Gastroesophageal sphincter (tissue), 3 donors: ENCODE results near the gene LYPD3.

Experiments
- EP300 ChIP-seq: sonication (generic); formaldehyde crosslinking; IDR thresholded peaks from one replicate; pipeline ENCODE4 v1.6.1; 2017; ENCODE audit warnings: antibody characterized with exemption, mild to moderate bottlenecking
- POLR2A ChIP-seq, 2 donors: fragments of 450-650 bp; IDR thresholded peaks; one replicate each; pipeline ENCODE4 v1.6.1; 2017; ENCODE audit warnings: antibody characterized with exemption in 2 of 2, mild to moderate bottlenecking in 2 of 2, moderate library complexity in 1 of 2
- POLR2AphosphoS5 ChIP-seq: sonication (generic); formaldehyde crosslinking; IDR thresholded peaks from one replicate; pipeline ENCODE4 v1.6.1; 2017; ENCODE audit warnings: antibody characterized with exemption
- TF ChIP-seq, protein P1 (sequence below), 4 experiments: fragments of 200-600 bp in 2 of 4; fragments of 450-650 bp in 2 of 4; sonication (generic) in 1 of 4; IDR thresholded peaks; one replicate each; pipeline ENCODE4 v1.5.1; 2017 to 2019; ENCODE audit warnings: antibody characterized with exemption in 4 of 4, mild to moderate bottlenecking in 2 of 4, moderate library complexity in 2 of 4

DNA sequence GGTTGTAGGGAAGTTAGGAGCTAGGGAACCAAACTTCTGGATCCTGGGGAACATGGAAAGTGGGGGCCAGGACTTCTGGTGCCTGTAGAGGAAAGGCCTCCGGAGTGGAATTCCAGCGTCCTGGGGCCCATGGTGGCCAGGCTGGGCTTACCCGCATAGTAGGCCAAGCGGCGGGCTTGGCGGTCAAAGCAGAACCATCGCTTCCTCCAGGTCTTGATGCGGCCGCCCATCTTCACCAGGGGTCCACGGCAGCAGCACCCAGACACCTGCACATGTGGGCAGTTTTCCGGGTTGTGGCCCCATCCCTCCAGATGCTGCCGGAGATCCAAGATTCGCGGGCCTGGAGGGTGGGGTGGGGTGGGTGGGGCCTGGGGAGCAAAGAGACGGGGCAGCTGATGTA lies 13.8 kb upstream of the LYPD3 start:
- TF ChIP-seq POLR2A (IDR thresholded peaks at IDR 0.05): no peak
- TF ChIP-seq, protein P1, sequence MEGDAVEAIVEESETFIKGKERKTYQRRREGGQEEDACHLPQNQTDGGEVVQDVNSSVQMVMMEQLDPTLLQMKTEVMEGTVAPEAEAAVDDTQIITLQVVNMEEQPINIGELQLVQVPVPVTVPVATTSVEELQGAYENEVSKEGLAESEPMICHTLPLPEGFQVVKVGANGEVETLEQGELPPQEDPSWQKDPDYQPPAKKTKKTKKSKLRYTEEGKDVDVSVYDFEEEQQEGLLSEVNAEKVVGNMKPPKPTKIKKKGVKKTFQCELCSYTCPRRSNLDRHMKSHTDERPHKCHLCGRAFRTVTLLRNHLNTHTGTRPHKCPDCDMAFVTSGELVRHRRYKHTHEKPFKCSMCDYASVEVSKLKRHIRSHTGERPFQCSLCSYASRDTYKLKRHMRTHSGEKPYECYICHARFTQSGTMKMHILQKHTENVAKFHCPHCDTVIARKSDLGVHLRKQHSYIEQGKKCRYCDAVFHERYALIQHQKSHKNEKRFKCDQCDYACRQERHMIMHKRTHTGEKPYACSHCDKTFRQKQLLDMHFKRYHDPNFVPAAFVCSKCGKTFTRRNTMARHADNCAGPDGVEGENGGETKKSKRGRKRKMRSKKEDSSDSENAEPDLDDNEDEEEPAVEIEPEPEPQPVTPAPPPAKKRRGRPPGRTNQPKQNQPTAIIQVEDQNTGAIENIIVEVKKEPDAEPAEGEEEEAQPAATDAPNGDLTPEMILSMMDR (IDR thresholded peaks at IDR 0.05): no peak
- no peak for TF ChIP-seq EP300
- no peak for TF ChIP-seq POLR2AphosphoS5
